ENCODE measurements around the gene GRM8. TPM values are rescaled to one million over a fixed set of nuclear protein-coding genes. Genes with fewer than 3 reads are reported as not detected.

Gene GRM8
- total RNA-seq, 1 experiment from 2014 or later: 1.8 TPM

GRCh38 chr7:126398851-126399529, 853.8 kb downstream of the GRM8 start:
- H3K23me2 ChIP-seq (ENCODE audit: insufficient read length, low read depth, low read length, poor library complexity, severe bottlenecking): no peaks in the 10 kb centered on the region
- H4K91ac ChIP-seq (ENCODE audit: insufficient read length, low read depth, low read length): no peak overlapping the region
- H3K23ac ChIP-seq (ENCODE audit: insufficient read length, low read depth, low read length): no peak overlapping the region
- no peaks in the 10 kb centered on the region for H3K9me3 Mint-ChIP-seq
- no peak overlapping the region for H2AFZ ChIP-seq (ENCODE audit: low read length)
- H3K79me1 ChIP-seq (ENCODE audit: insufficient read depth, low read depth, low read length, poor library complexity, severe bottlenecking): no peaks in the 10 kb centered on the region
- H3K79me2 ChIP-seq (ENCODE audit: insufficient read depth, low read length): no peaks in the 10 kb centered on the region
- no peaks in the 10 kb centered on the region for H3K27me3 Mint-ChIP-seq (ENCODE audit: low read depth)
- H3K18ac ChIP-seq (ENCODE audit: insufficient read length, low read depth, low read length): no peak overlapping the region
- no peaks in the 10 kb centered on the region for H3K9me3 ChIP-seq (ENCODE audit: control insufficient read depth, low read depth, low read length)
- H4K5ac ChIP-seq (ENCODE audit: insufficient read length, low read depth, low read length): no peak overlapping the region
- no peaks in the 10 kb centered on the region for H3K36me3 Mint-ChIP-seq (ENCODE audit: insufficient read depth in 1 of 3, low read depth in 3 of 3)
- H2AK5ac ChIP-seq (ENCODE audit: insufficient read length, low read length): no peak overlapping the region
- H4K20me1 ChIP-seq (ENCODE audit: control insufficient read depth, insufficient read depth, insufficient read length): no peaks in the 10 kb centered on the region
- H3K4me2 ChIP-seq (ENCODE audit: insufficient read depth, insufficient read length, low read length): no peak overlapping the region
- no peaks in the 10 kb centered on the region for H3K4me1 ChIP-seq (ENCODE audit: insufficient read depth, low read length)
- H3K27me3 ChIP-seq (ENCODE audit: insufficient read depth, low read length): no peaks in the 10 kb centered on the region
- H3T11ph ChIP-seq (ENCODE audit: low read length): no peak overlapping the region
- H2BK5ac ChIP-seq (ENCODE audit: insufficient read length, low read length): no peak overlapping the region
- no peak overlapping the region for H2BK12ac ChIP-seq (ENCODE audit: insufficient read length, low read depth, low read length)
- no peak overlapping the region for H4K8ac ChIP-seq (replicated peaks; ENCODE audit: insufficient read length, low read depth, low read length)
- H3K56ac ChIP-seq (ENCODE audit: insufficient read length, low read depth, low read length): no peak overlapping the region
- no peak overlapping the region for H2BK120ac ChIP-seq (ENCODE audit: low read depth, low read length, poor library complexity, severe bottlenecking)
- no peak overlapping the region for H3K4me3 Mint-ChIP-seq
- H2BK15ac ChIP-seq (ENCODE audit: low read depth, low read length): no peak overlapping the region
- no peak for DNase-seq
- H3K14ac ChIP-seq (ENCODE audit: insufficient read depth, low read length): no peak overlapping the region
- no peak for TF ChIP-seq CTCF (conservative IDR thresholded peaks at IDR 0.05)
- no peak overlapping the region for H2BK20ac ChIP-seq (ENCODE audit: low read depth, low read length, poor library complexity, severe bottlenecking)
- no CpG with 5 or more reads among the region's 3 CpGs for WGBS (ENCODE audit: extremely low coverage, insufficient read length, low lambda C conversion rate)
- no peak overlapping the region for H3K27ac ChIP-seq (ENCODE audit: insufficient read length, low read depth, low read length)
- H3K9ac ChIP-seq (ENCODE audit: extremely low read depth, insufficient read length, low read length): no peak overlapping the region
- no peak overlapping the region for H3K27ac Mint-ChIP-seq
- peaks cover 4 to 7% of the 10 kb centered on the region in 2 experiments; a peak in 3 of 4 replicates for H3K4me1 Mint-ChIP-seq
- no peak overlapping the region for H3K4ac ChIP-seq (ENCODE audit: low read depth, low read length)

Measured in H9 (cell line).